ENCODE measurements around the gene SLC41A3.
"Not testable (repeated sequence)": the region's sequence is repeated elsewhere in the genome, so short reads cannot be mapped to it uniquely, and the experiment has no call there.

SLC41A3 gene

GRCh38 chr3:126023390-126023789, 60.5 kb downstream of the SLC41A3 start:
- DNase-seq: peak; percentile 36

- peak; percentile 95 for DNase-seq
These were observed 61.1 kb downstream of the SLC41A3 start for GRCh38 chr3:126022741-126023359.

- DNase-seq: peak; percentile 4
These were observed 62.2 kb downstream of the SLC41A3 start for GRCh38 chr3:126021702-126022101.

- no peak for DNase-seq
These were observed 62.7 kb downstream of the SLC41A3 start for GRCh38 chr3:126021224-126021623.

- DNase-seq: no peak
These were observed 64.2 kb downstream of the SLC41A3 start for GRCh38 chr3:126019683-126020082.

- DNase-seq: no peak
These were observed 64.9 kb downstream of the SLC41A3 start for GRCh38 chr3:126018995-126019394.

GRCh38 chr3:126018545-126018944, 65.4 kb downstream of the SLC41A3 start:
- DNase-seq: no peak

GRCh38 chr3:126017362-126017761, 66.6 kb downstream of the SLC41A3 start:
- no peak for DNase-seq

GRCh38 chr3:126016616-126017015, 67.3 kb downstream of the SLC41A3 start:
- no peak for DNase-seq

GRCh38 chr3:126015075-126015474, 68.8 kb downstream of the SLC41A3 start:
- no peak for DNase-seq

GRCh38 chr3:126014252-126014651, 69.7 kb downstream of the SLC41A3 start:
- no peak for DNase-seq

GRCh38 chr3:126013751-126014156, 70.2 kb downstream of the SLC41A3 start:
- DNase-seq: peak; percentile 36

- no peak for DNase-seq
These were observed 74.7 kb downstream of the SLC41A3 start for GRCh38 chr3:126009181-126009580.

GRCh38 chr3:126008219-126008618, 75.7 kb downstream of the SLC41A3 start:
- DNase-seq: no peak

- DNase-seq: no peak
These were observed 78.0 kb downstream of the SLC41A3 start for GRCh38 chr3:126005951-126006350.

- DNase-seq: no peak
These were observed 79.2 kb downstream of the SLC41A3 start for GRCh38 chr3:126004692-126005091.

GRCh38 chr3:126004217-126004616, 79.7 kb downstream of the SLC41A3 start:
- no peak for DNase-seq

GRCh38 chr3:126003447-126004190, 80.3 kb downstream of the SLC41A3 start:
- DNase-seq: no peak

GRCh38 chr3:126002189-126002588, 81.7 kb downstream of the SLC41A3 start:
- no peak for DNase-seq

- not testable (repeated sequence) for DNase-seq
These were observed 87.2 kb downstream of the SLC41A3 start for GRCh38 chr3:125996751-125997150.

GRCh38 chr3:125990253-125990970, 93.5 kb downstream of the SLC41A3 start:
- DNase-seq: peak; percentile 32

- DNase-seq: not testable (repeated sequence)
These were observed 99.0 kb downstream of the SLC41A3 start for GRCh38 chr3:125984951-125985350.

GRCh38 chr3:125977104-125977503, 106.8 kb downstream of the SLC41A3 start:
- DNase-seq: not testable (repeated sequence)

GRCh38 chr3:125976003-125976390, 107.9 kb downstream of the SLC41A3 start:
- not testable (repeated sequence) for DNase-seq

Data from NCI-H1694 treated with DMSO at 0.1 percent for 48 hours (cell line).